Urinary bladder (tissue), 4 donors: ENCODE results near the gene ATXN1. TPM values are rescaled to one million over a fixed set of nuclear protein-coding genes. Genes with fewer than 3 reads are reported as not detected.
"Not testable (repeated sequence)": the region's sequence is repeated elsewhere in the genome, so short reads cannot be mapped to it uniquely, and the experiment has no call there.

ENCODE experiments used
- DNase-seq: peaks from one replicate; pipeline ENCODE4 v3.0.0-alpha.2; 2015; ENCODE audit errors: extremely low spot score
- H3K27ac ChIP-seq: one replicate; pipeline ENCODE4 v1.5.1; 2013; ENCODE audit warnings: low read depth, mild to moderate bottlenecking, moderate library complexity
- H3K36me3 ChIP-seq: one replicate; pipeline ENCODE4 v1.6.1; 2013; ENCODE audit warnings: mild to moderate bottlenecking, moderate library complexity; ENCODE audit not compliant: insufficient read depth
- H3K4me1 ChIP-seq: one replicate; pipeline ENCODE4 v1.6.1; 2013; ENCODE audit warnings: mild to moderate bottlenecking, moderate library complexity; ENCODE audit not compliant: insufficient read depth
- H3K4me3 ChIP-seq: one replicate; pipeline ENCODE4 v1.5.1; 2013; ENCODE audit warnings: low read depth, low read length
- WGBS: extraction: QIAGEN DNeasy Blood & Tissue Kit; methylation state at CpG from one replicate; pipeline ENCODE4 v1.1.7; 2013; 5-methylcytosine and 5-hydroxymethylcytosine counted together
- polyA plus RNA-seq: library from polyadenylated mRNA; stranded (reverse); fragments of 200-250 nt; gene quantifications from one replicate; pipeline ENCODE4 v1.2.3, GENCODE V29; 2013
- total RNA-seq: library from RNA; depleted of rRNA; stranded (reverse); fragments of >200 nt; gene quantifications from one replicate; pipeline ENCODE4 v1.2.3, GENCODE V29; 2014
- donor health status: healthy with polysubstance abuse.
- donor health status: healthy.

The ATXN1 gene
- total and polyA plus RNA-seq, 2 donors: 15.8 to 137 TPM

DNA sequence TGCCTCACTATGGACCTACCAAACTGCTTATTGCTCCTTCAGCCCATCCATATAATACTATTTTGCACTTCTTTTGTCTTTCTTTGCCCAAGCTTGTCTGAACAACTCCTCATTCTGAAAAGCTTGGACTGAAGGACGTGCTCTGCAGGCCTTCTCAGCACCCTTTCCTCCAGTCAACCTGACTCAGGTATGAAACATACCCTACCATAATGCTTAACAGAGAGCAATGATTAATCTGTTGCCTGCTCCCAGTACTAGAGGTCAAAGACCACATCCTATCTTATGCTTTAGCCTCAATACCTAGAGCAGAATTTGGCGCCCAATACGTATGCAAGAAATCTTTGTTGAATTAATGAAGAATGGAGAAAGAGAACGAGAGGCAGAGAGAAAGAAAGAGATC is 55.2 kb downstream of the ATXN1 start:
- no peak overlapping the region for H3K27ac ChIP-seq
- DNase-seq: no peak
- H3K4me3 ChIP-seq: no peak overlapping the region
- no peaks in the 10 kb centered on the region for H3K36me3 ChIP-seq
- WGBS: 88% methylated on average over 4 of the region's 4 CpGs
- H3K4me1 ChIP-seq: no peaks in the 10 kb centered on the region

DNA sequence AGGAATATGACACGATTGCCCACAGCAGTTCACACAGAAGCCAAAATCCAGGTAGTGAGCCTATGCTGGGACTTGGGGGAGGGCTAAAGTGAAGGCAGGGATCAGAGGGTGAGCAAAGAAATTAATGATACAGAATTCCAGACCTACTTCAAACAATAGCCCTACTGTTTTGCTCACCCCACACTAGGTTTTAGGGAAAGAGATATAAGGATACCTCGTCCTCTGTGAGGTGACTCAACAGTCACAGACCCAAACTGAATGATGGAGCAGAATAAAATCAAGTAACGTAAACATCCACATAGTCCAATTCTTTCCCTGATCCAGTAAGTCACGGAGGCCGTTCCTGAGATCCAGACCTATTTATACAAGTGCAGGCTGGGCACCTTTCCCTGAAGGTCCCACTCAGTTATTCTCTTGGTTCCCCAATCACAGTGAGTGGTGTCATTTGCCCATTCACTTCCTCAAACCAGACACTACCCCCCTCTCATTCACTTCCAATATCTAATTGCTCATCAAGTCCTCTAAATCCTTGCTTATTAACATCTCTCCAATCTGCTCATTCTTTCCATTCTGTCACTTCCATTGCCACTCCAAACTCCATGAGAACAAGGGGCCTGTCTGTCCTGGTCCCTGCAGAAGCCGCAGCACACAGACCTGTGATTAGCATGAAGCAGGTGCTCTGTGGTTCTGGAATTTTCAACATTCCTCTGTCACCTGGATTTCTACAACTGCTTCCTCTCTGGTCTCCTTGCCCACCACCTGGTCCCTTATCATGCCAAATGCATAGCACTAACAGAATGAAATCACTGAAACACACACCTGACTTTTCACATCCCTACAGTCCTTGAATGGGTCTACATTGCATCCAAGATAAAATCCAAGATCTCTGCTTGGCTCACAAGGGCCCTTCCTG is 55.9 kb downstream of the ATXN1 start:
- H3K27ac ChIP-seq: peak overlapping the region; percentile 33
- H3K4me3 ChIP-seq: no peak overlapping the region
- 64% methylated on average over 6 of the region's 6 CpGs for WGBS
- DNase-seq: no peak
- H3K4me1 ChIP-seq: no peaks in the 10 kb centered on the region
- H3K36me3 ChIP-seq: no peaks in the 10 kb centered on the region

DNA sequence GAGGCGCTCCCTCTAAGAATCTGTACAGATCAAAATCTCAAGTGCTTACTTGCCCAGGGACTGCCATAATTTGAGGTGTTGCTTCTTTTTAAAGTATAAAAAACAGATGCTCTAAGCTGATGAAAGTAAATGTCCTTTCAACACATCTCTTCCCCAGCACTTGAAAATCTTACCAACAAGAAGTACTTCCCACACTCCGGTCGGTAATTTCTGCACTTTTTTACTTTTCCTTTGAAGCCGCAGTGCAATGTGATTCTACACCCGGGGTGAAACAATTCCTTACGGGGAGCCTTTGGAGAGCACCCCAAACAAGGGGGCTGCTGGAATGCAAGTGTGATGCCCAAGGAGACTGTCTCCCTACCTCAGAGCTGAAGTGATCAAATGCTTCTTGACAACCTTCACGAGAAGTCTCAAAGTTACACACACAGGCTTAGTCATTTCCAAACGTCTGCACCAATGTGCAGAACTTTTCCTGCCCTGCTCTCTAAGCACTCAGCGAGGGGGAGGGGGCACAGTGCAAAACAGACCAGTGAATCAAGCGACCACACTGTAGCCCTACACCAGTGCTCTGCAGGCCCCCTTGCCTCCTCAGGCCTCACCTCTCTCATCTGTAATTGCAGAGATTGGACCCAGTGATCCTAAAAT is 56.7 kb downstream of the ATXN1 start:
- no peak for DNase-seq
- WGBS: 44% methylated on average over 10 of the region's 10 CpGs
- H3K36me3 ChIP-seq: no peaks in the 10 kb centered on the region
- H3K4me3 ChIP-seq: no peak overlapping the region
- peak overlapping the region; percentile 60 for H3K27ac ChIP-seq
- H3K4me1 ChIP-seq: no peaks in the 10 kb centered on the region

DNA sequence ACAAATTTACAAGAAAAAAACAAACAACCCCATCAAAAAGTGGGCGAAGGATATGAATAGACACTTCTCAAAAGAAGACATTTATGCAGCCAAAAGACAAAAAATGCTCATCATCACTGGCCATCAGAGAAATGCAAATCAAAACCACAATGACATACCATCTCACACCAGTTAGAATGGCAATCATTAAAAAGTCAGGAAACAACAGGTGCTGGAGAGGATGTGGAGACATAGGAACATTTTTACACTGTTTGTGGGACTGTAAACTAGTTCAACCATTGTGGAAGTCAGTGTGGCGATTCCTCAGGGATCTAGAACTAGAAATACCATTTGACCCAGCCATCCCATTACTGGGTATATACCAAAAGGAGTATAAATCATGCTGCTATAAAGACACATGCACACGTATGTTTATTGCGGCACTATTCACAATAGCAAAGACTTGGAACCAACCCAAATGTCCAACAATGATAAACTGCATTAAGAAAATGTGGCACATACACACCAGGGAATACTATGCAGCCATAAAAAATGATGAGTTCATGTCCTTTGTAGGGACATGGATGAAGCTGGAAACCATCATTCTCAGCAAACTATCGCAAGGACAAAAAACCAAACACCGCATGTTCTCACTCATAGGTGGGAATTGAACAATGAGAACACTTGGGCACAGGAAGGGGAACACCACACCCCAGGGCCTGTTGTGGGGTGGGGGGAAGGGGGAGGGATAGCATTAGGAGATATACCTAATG is 58.5 kb downstream of the ATXN1 start:
- 92% methylated on average over 5 of the region's 6 CpGs for WGBS
- H3K36me3 ChIP-seq, H3K27ac ChIP-seq, DNase-seq, H3K4me1 ChIP-seq, H3K4me3 ChIP-seq: not testable (repeated sequence)

DNA sequence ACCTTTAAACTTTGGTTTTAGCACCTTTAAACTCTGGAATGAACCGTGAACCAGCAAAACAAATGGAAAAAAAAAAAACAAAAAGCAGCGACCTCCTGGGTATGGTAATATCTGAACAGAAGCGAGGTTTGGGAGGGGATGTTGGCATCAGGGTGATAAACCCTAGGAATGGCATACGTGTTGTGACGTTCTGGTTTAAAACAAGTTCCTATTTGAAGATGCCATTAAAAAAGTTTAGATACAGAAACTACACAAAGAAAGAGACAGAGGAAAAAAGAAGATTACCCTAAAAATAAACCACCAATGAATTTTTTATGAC is 60.4 kb downstream of the ATXN1 start:
- no peak for DNase-seq
- WGBS: 48% methylated on average over 5 of the region's 5 CpGs
- H3K4me1 ChIP-seq: no peaks in the 10 kb centered on the region
- no peak overlapping the region for H3K27ac ChIP-seq
- no peaks in the 10 kb centered on the region for H3K36me3 ChIP-seq
- no peak overlapping the region for H3K4me3 ChIP-seq

DNA sequence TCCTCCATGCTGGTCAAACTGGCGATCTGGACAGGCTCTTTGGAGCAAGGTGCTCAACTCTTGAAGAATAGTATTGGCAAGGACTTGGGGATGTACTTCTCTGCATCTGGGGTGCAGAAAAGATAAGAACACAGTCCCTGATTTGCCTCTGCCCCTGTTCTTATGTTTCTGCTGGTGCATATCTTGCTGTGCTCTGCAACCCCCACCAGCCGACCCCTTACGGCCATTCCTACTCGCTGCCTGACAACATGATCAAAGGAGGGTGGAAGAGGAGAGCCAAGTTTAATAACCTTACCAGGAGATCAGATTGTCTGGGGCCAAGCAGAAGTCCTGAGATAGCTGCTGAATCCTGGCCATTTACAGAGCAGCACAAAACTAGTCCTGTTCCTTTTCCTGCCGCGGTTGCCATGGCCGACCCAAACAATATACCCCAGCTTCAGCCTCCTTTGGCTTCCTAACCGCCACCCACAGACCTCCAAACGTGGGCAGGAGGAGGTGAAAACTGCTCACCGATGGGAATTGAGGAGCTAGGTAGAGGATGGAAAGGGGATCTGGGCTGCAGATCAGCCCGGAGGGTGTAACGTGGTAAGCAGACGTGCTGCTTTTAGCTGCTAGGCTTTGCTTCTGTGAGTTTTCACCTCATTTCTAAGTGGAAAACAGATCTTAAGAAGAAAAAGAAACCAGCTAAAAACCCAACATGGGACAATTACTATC is 60.9 kb downstream of the ATXN1 start:
- 16% methylated on average over 13 of the region's 13 CpGs for WGBS
- Histone ChIP-seq H3K4me1 (no peaks in the 10 kb centered on the region), H3K4me3 (no peak overlapping the region), H3K27ac (no peak overlapping the region), H3K36me3 (no peaks in the 10 kb centered on the region)
- no peak for DNase-seq

DNA sequence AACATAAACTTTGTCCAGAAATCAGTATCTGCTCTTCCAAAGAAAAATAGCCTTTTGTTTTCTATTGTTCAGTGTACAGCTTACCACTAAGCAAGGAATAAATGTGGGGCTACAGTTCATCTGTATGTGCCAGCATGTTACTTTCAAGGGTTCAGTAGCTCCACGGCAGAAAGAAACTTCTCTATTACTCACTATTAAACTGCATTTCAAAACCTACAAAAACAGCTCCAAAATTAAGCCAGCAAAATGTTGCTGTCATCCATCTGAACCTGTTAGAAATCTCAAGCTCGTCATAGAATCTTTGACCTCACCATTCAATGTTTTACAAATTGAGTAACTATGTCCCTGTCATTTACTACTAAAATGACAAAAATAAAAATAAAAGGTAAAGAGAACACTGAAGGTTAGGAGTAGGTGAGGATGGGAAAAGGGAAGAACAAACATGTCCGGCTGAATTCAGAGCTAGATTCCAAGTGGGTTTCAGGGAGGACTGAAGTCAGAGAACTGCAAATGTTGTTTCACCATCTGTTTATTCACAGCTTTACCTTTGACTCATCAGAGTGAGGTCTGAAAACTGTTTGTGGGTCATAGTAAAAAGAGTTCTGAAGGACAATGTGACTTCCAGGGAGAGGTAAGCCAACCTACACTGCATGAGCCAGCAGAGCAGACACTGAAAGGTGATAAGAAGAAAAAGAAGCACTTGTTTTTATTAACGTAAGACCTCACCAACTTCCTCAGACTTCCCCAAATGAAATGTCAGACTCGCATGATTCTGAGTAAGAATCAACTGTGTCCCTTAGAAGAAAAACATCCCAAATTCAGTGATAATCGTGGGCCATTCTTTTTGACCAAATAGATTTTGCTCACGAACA is 62.0 kb downstream of the ATXN1 start:
- Histone ChIP-seq H3K4me3 (no peak overlapping the region), H3K36me3 (no peaks in the 10 kb centered on the region), H3K27ac (no peak overlapping the region), H3K4me1 (no peaks in the 10 kb centered on the region)
- DNase-seq: no peak
- 43% methylated on average over 7 of the region's 7 CpGs for WGBS

DNA sequence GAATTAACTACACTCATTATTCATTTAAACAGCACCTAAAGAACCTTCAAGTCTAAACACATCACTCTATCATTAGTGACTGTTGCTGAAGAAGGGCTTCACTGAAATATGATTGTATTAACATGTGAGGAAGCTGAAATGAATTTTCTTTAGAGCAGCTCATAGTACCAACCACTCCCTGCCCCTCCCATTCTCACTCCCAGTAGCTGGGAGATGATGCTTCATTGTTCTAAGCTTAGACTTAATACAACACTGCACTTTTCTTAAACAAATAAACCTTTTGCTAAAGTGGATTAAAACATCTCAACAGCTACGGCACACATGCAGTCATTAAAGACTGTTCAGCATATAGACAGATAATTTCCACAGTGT is 63.1 kb downstream of the ATXN1 start:
- WGBS: 85% methylated on average over 1 of the region's 1 CpG
- Histone ChIP-seq H3K4me1 (no peaks in the 10 kb centered on the region), H3K27ac (no peak overlapping the region), H3K36me3 (no peaks in the 10 kb centered on the region), H3K4me3 (no peak overlapping the region)
- DNase-seq: no peak

DNA sequence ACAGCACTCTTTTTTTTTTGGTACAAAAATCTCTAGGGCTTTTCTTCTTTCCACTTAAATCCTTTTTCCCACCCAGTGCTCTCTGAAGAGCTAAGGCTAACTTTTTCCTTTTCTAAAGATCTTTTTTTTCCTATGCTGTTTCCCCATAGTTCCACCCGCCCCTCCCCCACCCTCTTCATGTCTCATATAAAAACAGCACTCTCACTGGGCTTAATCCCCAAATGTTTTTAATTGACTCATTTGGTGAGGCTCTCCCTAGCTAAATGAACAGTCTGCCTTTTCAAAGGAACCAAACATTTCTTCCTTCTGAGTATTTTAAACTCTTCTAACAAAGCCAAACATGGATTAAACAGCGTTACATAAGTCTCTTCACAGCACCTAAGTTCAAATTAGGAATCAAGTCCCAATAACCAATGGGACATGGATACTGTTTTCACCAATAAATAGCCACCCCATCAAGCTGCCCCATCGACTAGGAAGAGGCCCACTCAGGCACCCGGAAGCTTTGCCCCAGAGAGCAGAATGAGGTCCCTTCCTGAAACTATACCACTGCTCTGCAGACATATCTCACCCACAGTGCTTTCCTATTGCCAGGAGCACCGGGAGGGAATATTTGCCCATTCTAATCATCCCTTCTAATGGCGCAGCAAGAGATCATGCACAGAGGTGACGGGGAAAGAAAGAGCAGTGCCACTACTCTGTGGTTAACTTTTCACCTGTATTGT is 63.7 kb downstream of the ATXN1 start:
- no peak for DNase-seq
- no peak overlapping the region for H3K27ac ChIP-seq
- WGBS: 72% methylated on average over 7 of the region's 7 CpGs
- H3K4me3 ChIP-seq: no peak overlapping the region
- H3K4me1 ChIP-seq: no peaks in the 10 kb centered on the region
- H3K36me3 ChIP-seq: no peaks in the 10 kb centered on the region

DNA sequence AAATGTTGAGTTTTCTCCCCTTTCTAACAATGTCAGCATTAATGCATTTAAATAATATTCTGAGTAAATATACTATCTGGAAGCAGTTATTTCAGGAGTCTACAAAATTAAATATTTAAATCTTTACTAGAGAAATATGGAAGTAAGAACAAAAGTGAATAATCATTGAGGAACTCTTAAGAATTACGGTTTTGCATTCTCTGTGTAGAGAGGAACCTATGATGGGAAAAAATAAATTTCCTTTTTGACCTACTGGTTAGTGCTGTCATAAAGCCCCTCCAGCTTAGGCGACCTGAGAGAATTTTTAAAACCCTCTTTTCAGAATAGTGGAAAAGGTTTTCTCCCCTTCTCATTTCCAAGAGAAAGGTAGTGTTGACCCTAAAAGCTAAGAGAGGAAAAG is 64.8 kb downstream of the ATXN1 start:
- Histone ChIP-seq H3K27ac (no peak overlapping the region), H3K4me1 (no peaks in the 10 kb centered on the region), H3K36me3 (no peaks in the 10 kb centered on the region), H3K4me3 (no peak overlapping the region)
- no peak for DNase-seq
- 95% methylated on average over 2 of the region's 2 CpGs for WGBS

DNA sequence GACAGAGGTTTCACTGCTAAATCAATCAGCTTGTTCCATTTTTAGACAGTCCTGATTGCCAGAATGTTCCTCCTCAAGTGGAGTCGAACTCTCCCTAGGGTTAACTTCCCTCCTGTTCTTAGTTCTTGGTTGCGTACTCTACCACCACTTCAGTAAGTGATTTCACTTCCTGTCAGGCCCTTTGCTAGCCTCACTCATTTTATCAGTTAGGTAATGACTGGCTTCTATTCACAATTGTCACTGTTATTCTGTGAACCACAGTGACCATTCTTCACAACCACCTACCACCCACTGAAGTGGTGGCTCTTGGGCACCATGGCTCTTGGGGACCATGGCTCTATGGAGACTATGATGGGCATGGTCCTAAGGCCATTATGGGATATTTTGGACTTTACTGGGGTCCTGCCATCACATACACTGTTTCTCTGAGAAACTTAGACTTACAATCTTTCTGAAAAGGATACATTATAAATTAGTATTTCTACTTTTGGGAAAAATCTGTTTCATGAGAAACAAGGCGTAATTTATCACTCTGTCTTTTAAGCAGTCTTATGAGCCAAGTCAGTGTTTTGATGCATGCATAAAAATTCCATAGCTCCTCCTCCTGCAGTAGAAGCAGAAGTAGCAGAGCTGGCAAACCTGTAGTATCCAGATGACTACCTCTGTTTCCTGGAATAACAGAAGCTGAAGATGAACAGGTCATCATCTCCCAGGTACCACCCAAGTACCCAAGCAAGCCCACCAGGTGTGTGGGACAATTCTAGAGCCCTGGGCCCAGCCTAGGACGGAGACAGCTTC is 66.3 kb downstream of the ATXN1 start:
- no peak overlapping the region for H3K4me3 ChIP-seq
- WGBS: 68% methylated on average over 4 of the region's 4 CpGs
- no peak overlapping the region for H3K27ac ChIP-seq
- no peaks in the 10 kb centered on the region for H3K4me1 ChIP-seq
- no peaks in the 10 kb centered on the region for H3K36me3 ChIP-seq
- DNase-seq: no peak

DNA sequence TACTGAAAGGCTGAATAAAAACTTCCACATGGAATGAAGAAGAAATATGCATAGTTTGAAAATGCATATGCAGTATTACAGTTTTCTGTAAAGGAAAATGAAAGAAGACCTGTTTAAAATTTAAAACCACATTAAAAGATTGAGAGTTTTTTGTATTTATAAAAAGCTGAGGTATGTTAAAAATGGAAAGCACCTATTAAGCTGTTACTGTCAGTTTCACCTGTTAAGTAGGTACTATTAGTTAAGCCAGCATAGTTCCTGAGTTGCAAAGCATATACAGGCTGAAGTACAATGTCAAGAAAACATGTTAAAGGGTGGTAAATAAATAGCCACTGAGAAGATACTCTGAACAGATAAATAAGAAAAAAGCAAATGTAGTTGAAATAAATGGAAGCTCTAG is 69.9 kb downstream of the ATXN1 start:
- no peaks in the 10 kb centered on the region for H3K36me3 ChIP-seq
- DNase-seq: no peak

More for the DNA sequence above, 69.9 kb downstream of the ATXN1 start:
- Histone ChIP-seq H3K4me3 (no peak overlapping the region), H3K4me1 (no peaks in the 10 kb centered on the region), H3K27ac (no peak overlapping the region)
